ENCODE measurements around the gene PLCD4. TPM values are rescaled to one million over a fixed set of nuclear protein-coding genes. Genes with fewer than 3 reads are reported as not detected.
A peak's percentile ranks its signal among the peaks of the same experiment; 100 is the strongest.

The PLCD4 gene
- total RNA-seq, 4 donors from 2014 or later: 0.34 to 2.7 (median 0.59) TPM

DNA sequence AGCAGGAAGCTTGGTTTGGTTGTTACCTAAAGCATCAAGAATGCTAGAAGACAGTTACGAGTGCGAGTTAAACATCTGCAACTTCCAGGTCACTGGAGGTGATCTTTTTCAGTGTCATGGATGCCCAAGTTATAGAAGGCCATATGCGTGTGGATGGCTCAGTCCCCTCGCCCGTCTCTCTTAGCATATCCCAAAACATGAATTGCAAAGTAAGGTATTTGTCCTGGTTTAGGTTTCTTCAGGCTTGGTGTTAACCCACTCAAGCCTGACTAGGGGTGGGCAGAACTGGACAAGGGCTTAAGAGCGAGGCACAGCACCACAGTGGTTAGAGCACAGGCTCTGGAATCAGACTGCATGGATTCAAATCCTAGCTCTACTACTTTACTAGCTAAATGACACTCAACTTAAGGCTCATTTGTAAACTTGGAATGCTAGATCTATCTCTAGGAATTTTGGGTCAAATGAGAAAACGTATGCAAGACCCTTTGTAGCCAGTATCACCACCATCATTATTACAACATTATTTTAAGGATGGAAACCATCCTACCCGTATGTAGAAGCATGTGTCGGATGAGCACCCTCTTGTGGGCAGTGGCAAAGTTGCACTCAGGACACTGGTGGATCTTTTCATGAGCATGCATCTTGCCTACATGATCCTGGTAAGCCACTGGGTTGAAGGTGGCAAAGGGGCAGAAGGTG lies 40.5 kb downstream of the PLCD4 start:
- TF ChIP-seq, protein P1, sequence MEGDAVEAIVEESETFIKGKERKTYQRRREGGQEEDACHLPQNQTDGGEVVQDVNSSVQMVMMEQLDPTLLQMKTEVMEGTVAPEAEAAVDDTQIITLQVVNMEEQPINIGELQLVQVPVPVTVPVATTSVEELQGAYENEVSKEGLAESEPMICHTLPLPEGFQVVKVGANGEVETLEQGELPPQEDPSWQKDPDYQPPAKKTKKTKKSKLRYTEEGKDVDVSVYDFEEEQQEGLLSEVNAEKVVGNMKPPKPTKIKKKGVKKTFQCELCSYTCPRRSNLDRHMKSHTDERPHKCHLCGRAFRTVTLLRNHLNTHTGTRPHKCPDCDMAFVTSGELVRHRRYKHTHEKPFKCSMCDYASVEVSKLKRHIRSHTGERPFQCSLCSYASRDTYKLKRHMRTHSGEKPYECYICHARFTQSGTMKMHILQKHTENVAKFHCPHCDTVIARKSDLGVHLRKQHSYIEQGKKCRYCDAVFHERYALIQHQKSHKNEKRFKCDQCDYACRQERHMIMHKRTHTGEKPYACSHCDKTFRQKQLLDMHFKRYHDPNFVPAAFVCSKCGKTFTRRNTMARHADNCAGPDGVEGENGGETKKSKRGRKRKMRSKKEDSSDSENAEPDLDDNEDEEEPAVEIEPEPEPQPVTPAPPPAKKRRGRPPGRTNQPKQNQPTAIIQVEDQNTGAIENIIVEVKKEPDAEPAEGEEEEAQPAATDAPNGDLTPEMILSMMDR (IDR thresholded peaks at IDR 0.05): peak in 1 of 3 donors; percentile 73
- no peak for TF ChIP-seq POLR2A (IDR thresholded peaks at IDR 0.05)
- whole genome bisulfite sequencing, 2 donors: 66 to 73% methylated on average over 9 of the region's 9 CpGs
- intact Hi-C loops (cut with DNase I; ENCODE audit: low total_unique reads): no loop called here
- no peak overlapping the region for H3K4me3 ChIP-seq (ENCODE audit: low read depth, poor library complexity, severe bottlenecking)
- no peak for DNase-seq (ENCODE audit: low spot score in 2 of 2)

DNA sequence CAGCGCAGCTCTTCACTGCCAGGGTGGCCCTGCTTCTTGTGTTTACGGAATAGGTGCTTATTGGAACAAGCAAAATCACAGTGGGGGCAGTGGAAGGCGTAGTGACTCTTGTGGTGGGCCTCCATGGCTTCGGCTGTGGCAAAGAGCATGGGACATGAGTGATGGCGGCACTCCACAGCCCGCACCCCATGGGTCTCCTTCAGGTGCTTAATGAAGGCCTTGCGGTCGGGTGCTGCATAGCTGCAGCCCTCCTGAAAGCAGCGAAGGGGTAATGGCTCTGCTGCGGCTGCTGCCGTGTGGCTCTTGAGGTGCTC lies 41.0 kb downstream of the PLCD4 start:
- no peak for DNase-seq (ENCODE audit: low spot score in 2 of 2)
- 85 to 92% methylated on average over 11 of the region's 11 CpGs for WGBS, 2 donors
- no peak for TF ChIP-seq POLR2A (IDR thresholded peaks at IDR 0.05)
- TF ChIP-seq, protein P1 (IDR thresholded peaks at IDR 0.05): no peak
- no peak overlapping the region for H3K4me3 ChIP-seq (ENCODE audit: low read depth, poor library complexity, severe bottlenecking)
- intact Hi-C loops (cut with DNase I; ENCODE audit: low total_unique reads): no loop called here

DNA sequence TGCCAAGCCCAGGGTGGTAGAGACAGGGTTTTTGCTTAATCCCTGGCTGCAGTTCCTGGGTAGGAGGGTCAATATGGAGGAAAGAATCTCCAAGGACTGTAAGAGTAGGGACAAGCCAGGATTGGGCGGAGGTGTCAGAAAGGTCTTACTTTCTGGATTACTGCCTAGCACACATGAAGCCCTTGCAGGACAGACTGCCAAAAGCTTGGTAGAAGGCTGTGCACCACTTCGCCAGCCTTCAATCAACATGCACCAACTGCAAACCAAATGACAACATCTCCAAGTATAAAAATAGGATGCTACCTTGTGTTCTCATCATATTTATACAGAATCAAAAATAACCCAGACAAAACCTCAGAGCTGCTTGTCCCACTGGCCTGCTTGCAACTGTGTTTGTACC lies 48.1 kb downstream of the PLCD4 start:
- intact Hi-C loops (cut with DNase I; ENCODE audit: low total_unique reads): no loop called here
- no peak overlapping the region for H3K4me3 ChIP-seq (ENCODE audit: low read depth, poor library complexity, severe bottlenecking)
- WGBS, 2 donors: 72 to 85% methylated on average over 2 of the region's 2 CpGs
- DNase-seq (ENCODE audit: low spot score in 2 of 2): no peak
- TF ChIP-seq POLR2A (IDR thresholded peaks at IDR 0.05): no peak
- TF ChIP-seq, protein P1 (IDR thresholded peaks at IDR 0.05): no peak

DNA sequence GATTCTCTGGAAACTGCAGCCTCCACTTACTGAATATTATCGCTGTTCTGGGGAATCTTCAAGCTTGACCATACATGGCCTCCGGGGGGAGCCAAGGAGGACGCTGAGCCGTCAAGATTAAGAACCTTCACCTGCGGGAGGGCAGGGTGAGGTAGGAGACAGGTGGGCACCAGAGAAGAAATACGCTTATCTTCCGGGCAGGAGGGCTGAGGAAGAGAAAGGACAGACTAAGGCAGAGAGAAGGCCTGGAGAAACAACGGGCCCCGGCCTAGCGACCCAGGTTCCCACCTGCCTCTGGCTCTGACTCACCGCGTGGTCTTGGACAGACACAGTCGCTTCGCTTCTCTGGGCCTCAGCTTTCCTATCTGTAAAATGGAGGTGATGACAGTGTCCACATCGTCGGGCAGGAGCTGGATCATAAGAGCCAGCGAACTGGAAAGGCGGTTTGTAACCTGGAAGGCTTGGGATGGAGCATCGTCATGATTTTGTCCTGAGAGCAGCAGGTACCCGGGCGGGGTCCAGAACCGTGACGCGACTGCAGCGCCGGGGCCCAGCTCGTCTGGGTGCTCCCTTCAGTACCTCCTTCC lies 51.1 kb downstream of the PLCD4 start:
- no peak for DNase-seq (ENCODE audit: low spot score in 2 of 2)

DNA sequence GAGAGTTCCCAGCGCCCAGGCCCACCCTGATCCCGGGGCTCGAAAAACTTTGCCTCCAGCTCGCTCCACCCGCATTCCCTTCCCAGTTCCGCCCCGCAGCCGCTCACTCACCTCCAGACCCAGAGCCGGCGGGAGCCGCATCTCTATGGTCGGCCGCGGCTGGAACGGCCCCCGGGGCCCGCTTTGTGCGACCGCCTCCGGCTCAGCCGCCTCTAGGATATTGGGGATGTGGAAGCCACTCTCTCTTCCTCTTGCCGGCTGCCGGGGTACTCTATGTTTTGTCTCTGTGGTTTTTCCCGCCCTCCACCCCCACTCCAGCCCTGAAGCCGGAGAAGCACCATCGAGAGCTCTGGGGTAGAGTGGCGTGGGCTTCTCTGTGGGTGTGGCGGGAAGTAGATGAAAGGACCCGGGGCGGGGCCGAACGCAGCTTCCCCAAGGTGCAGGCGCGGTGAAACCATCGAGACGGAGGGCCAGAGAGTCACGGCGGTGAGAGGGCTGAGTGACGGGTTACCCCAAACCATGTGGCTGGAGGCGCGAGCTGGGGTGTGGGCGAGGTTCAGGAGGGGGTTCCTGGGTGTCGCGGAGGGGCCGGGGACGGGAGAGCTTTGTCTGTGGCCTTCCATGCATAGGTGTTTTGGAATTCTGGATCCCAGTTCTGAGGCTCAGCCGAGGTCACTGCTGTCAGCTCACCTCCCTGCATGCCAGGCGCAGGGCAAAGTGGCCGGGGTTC lies 51.7 kb downstream of the PLCD4 start, which contains the start of the genes BCS1L and ZNF142:
TSS of gene BCS1L (plus strand) at position 426 of the 730 bp plus-strand sequence. CDS start 1,305 bp downstream, outside the sequence.
TSS of gene ZNF142 (minus strand) at position 366 of the 730 bp plus-strand sequence. CDS start 3,194 bp downstream, outside the sequence.
- intact Hi-C loops (cut with DNase I; ENCODE audit: low total_unique reads): no loop called here
- H3K4me3 ChIP-seq (ENCODE audit: low read depth, poor library complexity, severe bottlenecking): peak within 1 kb of the TSS; percentile 58
- peak; percentile 91 to 98 for DNase-seq (ENCODE audit: low spot score in 2 of 2)
- no peak for TF ChIP-seq POLR2A (IDR thresholded peaks at IDR 0.05)
- TF ChIP-seq, protein P1 (IDR thresholded peaks at IDR 0.05): no peak
- 0 to 1% methylated on average over 44 to 49 of the region's 49 CpGs for WGBS, 2 donors

More for the DNA sequence above, 51.1 kb downstream of the PLCD4 start:
- intact Hi-C loops (cut with DNase I; ENCODE audit: low total_unique reads): no loop called here
- TF ChIP-seq, protein P1 (IDR thresholded peaks at IDR 0.05): no peak
- no peak for TF ChIP-seq POLR2A (IDR thresholded peaks at IDR 0.05)
- 2% methylated on average over 26 to 27 of the region's 27 CpGs for WGBS, 2 donors
- H3K4me3 ChIP-seq (ENCODE audit: low read depth, poor library complexity, severe bottlenecking): peak overlapping the region; percentile 58

Measured in lower leg skin (tissue), 4 donors.